Sigmoid colon (tissue), 7 donors: Measurements from ENCODE around the gene CTXND1. TPM values are rescaled to one million over a fixed set of nuclear protein-coding genes. Genes with fewer than 3 reads are reported as not detected.

Experiments
- DNase-seq: peaks from one replicate; pipeline ENCODE4 v3.0.0-alpha.2; 2019
- H3K27ac ChIP-seq, 4 donors: fragments of 200-600 bp; sonication (generic); one replicate each; pipeline ENCODE4 v1.5.1; 2016 to 2019; ENCODE audit warnings: mild to moderate bottlenecking in 1 of 4
- H3K27me3 ChIP-seq, 3 donors: fragments of 200-600 bp; sonication (generic); one replicate each; pipeline ENCODE4 v1.5.1; 2019; ENCODE audit warnings: mild to moderate bottlenecking in 1 of 3
- H3K36me3 ChIP-seq, 4 donors: fragments of 200-600 bp; sonication (generic); one replicate each; pipeline ENCODE4 v1.5.1; 2016 to 2019
- H3K4me1 ChIP-seq, 4 donors: fragments of 200-600 bp; sonication (generic); one replicate each; pipeline ENCODE4 v1.5.1; 2017 to 2019
- H3K4me3 ChIP-seq, 4 donors: fragments of 200-600 bp; sonication (generic); one replicate each; pipeline ENCODE4 v1.5.1; 2017 to 2019; ENCODE audit warnings: mild to moderate bottlenecking in 2 of 4, moderate library complexity in 1 of 4
- H3K9me3 ChIP-seq, 4 donors: fragments of 200-600 bp in 3 of 4; sonication (generic) in 3 of 4; one replicate each; pipeline versions ENCODE4 v1.5.1 to v1.6.1; 2013 to 2019
- EP300 ChIP-seq, 4 donors: sonication (generic); formaldehyde crosslinking; IDR thresholded peaks; one replicate each; pipeline ENCODE4 v1.6.1; 2017; ENCODE audit warnings: antibody characterized with exemption in 4 of 4
- POLR2A ChIP-seq, 2 donors: fragments of 450-650 bp; IDR thresholded peaks; one replicate each; pipeline ENCODE4 v1.6.1; 2016; ENCODE audit warnings: antibody characterized with exemption in 2 of 2, mild to moderate bottlenecking in 2 of 2, moderate library complexity in 2 of 2
- POLR2AphosphoS5 ChIP-seq, 4 donors: sonication (generic); formaldehyde crosslinking; IDR thresholded peaks; one replicate each; pipeline ENCODE4 v1.6.1; 2017; ENCODE audit warnings: antibody characterized with exemption in 4 of 4
- WGBS, 2 donors: extraction: QIAGEN DNeasy Blood & Tissue Kit; methylation state at CpG; one replicate each; pipeline ENCODE4 v1.1.7; 2013; 5-methylcytosine and 5-hydroxymethylcytosine counted together
- intact Hi-C: fragments of 100-400 bp; cut with DNase I; formaldehyde crosslinking; loops from one replicate; pipeline ENCODE4 v1.15.1; 2023
- polyA plus RNA-seq, 3 donors: library from polyadenylated mRNA; stranded (reverse); fragments of 200-250 nt; gene quantifications; one replicate each; pipeline ENCODE4 v1.2.3, GENCODE V29; 2013
- total RNA-seq, 4 donors: library from RNA; depleted of rRNA; stranded (reverse); fragments of >200 nt; gene quantifications; one replicate each; pipeline ENCODE4 v1.1.0, GENCODE V29; 2016
- TF ChIP-seq, protein P1 (sequence below), 4 experiments: fragments of 450-650 bp in 3 of 4; fragments of 200-600 bp in 1 of 4; IDR thresholded peaks; one replicate each; pipeline ENCODE4 v1.5.1; 2016 to 2019; ENCODE audit warnings: antibody characterized with exemption in 4 of 4, mild to moderate bottlenecking in 3 of 4, moderate library complexity in 2 of 4
- donor health status: healthy with polysubstance abuse.
- donor health status: Bipolar disorder and iron deficiency.
- donor health status: healthy.

Gene CTXND1
- total and polyA plus RNA-seq, 7 donors: 0.16 to 0.71 (median 0.55) TPM

DNA sequence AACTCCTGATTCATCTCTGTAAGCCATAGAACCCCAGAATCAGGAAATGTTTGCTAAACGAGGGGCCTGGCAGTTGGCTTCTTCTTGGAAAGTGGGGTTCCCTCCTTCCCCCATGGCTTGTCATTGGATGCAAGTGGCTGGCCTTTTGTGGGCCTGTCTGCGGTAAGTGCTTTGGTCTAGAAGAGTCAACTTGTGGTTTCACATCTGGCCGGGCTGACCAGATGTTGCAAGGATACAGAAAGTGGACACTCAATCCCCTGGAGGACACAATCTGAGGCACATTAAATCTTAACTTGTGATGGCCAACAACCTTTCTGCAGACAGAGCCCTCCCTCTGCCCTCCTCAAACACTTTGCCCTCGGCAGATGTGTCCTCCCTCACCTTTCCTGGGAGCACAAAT is 98.1 kb downstream of the CTXND1 start:
- H3K27me3 ChIP-seq: no peaks in the 10 kb centered on the region
- H3K27ac ChIP-seq: peak overlapping the region in 2 of 4 donors; percentile 85 to 90
- intact Hi-C loops: loop anchor here (5.0 to 10.0 kb wide), 2 partner anchors 232 to 259 kb away; partner anchors contain the start of gene MTHFS
- H3K4me3 ChIP-seq: peak overlapping the region in 1 of 4 donors; percentile 75
- no peak for DNase-seq
- WGBS, 2 donors: 65 to 72% methylated on average over 4 of the region's 4 CpGs
- peaks cover 0 to 11% (median 0%) of the 10 kb centered on the region in 4 donors for H3K36me3 ChIP-seq
- TF ChIP-seq EP300 (IDR thresholded peaks at IDR 0.05) (no peak), POLR2AphosphoS5 (IDR thresholded peaks at IDR 0.05) (no peak), POLR2A (IDR thresholded peaks at IDR 0.05) (no peak)
- TF ChIP-seq, protein P1, sequence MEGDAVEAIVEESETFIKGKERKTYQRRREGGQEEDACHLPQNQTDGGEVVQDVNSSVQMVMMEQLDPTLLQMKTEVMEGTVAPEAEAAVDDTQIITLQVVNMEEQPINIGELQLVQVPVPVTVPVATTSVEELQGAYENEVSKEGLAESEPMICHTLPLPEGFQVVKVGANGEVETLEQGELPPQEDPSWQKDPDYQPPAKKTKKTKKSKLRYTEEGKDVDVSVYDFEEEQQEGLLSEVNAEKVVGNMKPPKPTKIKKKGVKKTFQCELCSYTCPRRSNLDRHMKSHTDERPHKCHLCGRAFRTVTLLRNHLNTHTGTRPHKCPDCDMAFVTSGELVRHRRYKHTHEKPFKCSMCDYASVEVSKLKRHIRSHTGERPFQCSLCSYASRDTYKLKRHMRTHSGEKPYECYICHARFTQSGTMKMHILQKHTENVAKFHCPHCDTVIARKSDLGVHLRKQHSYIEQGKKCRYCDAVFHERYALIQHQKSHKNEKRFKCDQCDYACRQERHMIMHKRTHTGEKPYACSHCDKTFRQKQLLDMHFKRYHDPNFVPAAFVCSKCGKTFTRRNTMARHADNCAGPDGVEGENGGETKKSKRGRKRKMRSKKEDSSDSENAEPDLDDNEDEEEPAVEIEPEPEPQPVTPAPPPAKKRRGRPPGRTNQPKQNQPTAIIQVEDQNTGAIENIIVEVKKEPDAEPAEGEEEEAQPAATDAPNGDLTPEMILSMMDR (IDR thresholded peaks at IDR 0.05): no peak
- no peaks in the 10 kb centered on the region for H3K9me3 ChIP-seq
- H3K4me1 ChIP-seq: peaks cover 0 to 19% (median 13%) of the 10 kb centered on the region in 4 donors

DNA sequence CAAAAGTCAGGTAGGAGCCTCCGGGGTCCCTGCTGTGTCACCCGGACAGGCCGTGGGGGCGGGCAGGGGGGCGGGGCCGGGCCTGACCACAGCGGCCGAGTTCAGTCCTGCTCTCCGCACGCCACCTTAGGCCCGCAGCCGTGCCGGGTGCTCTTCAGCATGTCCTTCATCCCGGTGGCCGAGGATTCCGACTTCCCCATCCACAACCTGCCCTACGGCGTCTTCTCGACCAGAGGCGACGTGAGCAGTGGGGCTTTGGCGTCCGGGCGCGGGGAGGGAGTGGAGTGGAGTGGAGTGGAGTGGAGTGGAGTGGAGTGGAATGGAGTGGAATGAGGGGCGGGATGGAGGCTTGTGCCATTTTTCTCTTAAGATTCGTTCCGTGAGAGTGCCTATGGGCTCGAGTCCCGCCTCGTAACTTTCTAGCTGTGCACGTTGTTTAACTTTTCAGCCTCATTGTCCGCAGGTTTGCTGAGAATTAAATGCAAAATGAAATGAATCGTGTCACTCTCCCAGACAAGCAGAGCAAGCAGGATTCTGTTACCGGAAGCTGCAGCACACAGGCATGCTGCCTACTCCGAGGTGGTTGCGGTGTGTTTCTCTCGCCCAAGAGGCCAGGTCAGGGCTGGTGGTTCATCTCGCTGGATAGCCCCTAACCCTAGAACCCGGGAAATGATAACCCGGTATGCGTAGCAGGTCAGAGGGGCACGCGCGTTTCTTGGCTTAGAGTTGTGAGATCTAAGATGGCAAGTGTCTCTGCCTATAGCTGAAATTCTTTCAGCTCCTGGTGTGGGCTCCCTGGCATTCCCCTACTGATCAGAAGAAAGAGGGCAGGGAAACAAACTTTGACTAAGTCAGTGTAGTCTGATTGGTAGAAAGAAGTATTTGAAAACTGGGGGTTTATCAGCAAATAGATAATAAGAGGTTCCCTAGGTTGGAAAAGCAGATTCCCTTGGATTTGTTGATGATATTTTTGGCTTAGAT is 98.8 kb downstream of the CTXND1 start, which contains the start of gene FAH:
Gene FAH (plus strand): TSS at position 104 of the 981 bp plus-strand sequence. CDS start 56 bp downstream, at position 160.
- TF ChIP-seq POLR2A (IDR thresholded peaks at IDR 0.05) (no peak), POLR2AphosphoS5 (IDR thresholded peaks at IDR 0.05) (peak in 3 of 4 donors; percentile 23 to 72 (median 49))
- TF ChIP-seq, protein P1 (IDR thresholded peaks at IDR 0.05): no peak
- H3K36me3 ChIP-seq: peaks cover 0 to 4% (median 0%) of the 10 kb centered on the region in 4 donors
- peak within 1 kb of the TSS; percentile 58 to 80 (median 74) for H3K4me3 ChIP-seq
- intact Hi-C loops: loop anchor here (1.0 to 10.0 kb wide), 3 partner anchors 94 to 258 kb away; partner anchors contain the start of genes MTHFS and ZFAND6
- H3K27ac ChIP-seq: peak within 1 kb of the TSS; percentile 81 to 90 (median 86)
- no peaks in the 10 kb centered on the region for H3K9me3 ChIP-seq
- H3K4me1 ChIP-seq: peaks cover 0 to 19% (median 13%) of the 10 kb centered on the region in 4 donors
- DNase-seq: no peak
- WGBS, 2 donors: 1 to 2% methylated on average over 45 of the region's 45 CpGs
- H3K27me3 ChIP-seq: no peaks in the 10 kb centered on the region

DNA sequence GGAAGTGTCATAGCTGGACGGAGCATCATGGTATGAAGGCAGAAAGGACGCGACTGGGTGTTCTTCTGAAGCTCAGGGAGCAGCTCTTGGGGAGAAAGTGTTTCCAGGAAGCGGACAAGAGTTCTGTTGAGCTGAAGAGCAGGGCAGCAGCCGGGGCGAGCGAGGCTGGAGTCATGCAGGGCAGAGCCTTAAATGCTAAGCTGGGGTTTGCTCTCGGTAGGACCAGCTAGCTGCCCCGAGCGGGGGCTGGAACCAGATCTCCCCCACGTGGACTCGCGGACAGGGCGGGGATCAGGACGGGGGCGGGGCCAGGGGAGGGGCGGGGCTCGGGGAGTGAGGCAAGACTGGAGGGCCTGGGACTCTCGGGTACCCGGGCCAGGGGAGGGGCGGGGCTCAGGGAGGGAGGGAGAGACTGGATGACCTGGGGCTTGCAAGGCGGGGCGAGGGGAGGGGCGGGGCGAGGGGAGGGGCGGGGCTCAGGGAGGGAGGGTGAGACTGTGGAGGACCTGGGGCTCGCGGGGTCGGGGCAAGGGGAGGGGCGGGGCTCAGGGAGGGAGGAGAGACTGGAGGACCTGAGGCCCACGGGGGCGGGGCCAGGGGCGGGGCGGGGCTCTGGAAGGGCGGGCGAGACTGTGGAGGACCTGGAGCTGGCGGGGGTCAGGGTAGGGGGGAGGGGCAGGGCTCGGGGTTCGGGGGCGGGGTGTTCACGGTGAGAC is 99.7 kb downstream of the CTXND1 start:
- peak; percentile 99 for DNase-seq
- Histone ChIP-seq H3K4me3 (peak overlapping the region; percentile 58 to 80 (median 74)), H3K27me3 (no peaks in the 10 kb centered on the region), H3K4me1 (peaks cover 0 to 19% (median 13%) of the 10 kb centered on the region in 4 donors), H3K9me3 (no peaks in the 10 kb centered on the region), H3K27ac (peak overlapping the region; percentile 81 to 90 (median 86)), H3K36me3 (no peaks in the 10 kb centered on the region)
- TF ChIP-seq POLR2AphosphoS5 (IDR thresholded peaks at IDR 0.05) (peak in 1 of 4 donors; percentile 62), POLR2A (IDR thresholded peaks at IDR 0.05) (no peak)
- 1 to 3% methylated on average over 38 to 39 of the region's 41 CpGs for WGBS, 2 donors
- intact Hi-C loops: loop anchor here (1.0 to 10.0 kb wide), 3 partner anchors 93 to 258 kb away; partner anchors contain the start of genes MTHFS and ZFAND6

DNA sequence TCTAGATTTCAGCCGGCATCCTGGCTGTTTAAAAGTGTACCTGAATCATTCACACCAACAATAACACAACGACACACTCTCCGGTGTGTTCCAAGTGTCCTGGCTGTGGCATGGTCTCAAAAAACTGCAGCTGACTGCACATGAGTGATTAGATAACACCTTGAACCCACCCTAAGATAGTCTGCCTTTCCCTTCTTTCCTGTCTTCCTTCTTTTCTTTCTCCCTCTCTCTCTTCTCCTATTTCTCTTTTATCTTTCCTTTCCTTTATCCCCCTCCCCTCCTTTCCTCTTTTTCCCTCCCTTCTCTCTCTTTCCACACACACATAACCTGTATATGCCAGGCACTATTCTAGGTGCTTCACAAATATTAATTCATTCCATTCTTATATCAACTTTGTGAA is 100.4 kb downstream of the CTXND1 start:
- Histone ChIP-seq H3K9me3 (no peaks in the 10 kb centered on the region), H3K4me1 (peaks cover 0 to 19% (median 13%) of the 10 kb centered on the region in 4 donors), H3K36me3 (no peaks in the 10 kb centered on the region), H3K27me3 (no peaks in the 10 kb centered on the region), H3K4me3 (peak overlapping the region in 1 of 4 donors; percentile 80), H3K27ac (peak overlapping the region in 3 of 4 donors; percentile 85 to 90 (median 87))
- intact Hi-C loops: loop anchor here (5.0 to 10.0 kb wide), 2 partner anchors 229 to 257 kb away; partner anchors contain the start of gene MTHFS
- TF ChIP-seq, protein P1 (IDR thresholded peaks at IDR 0.05): no peak
- no peak for TF ChIP-seq POLR2A (IDR thresholded peaks at IDR 0.05)
- no peak for TF ChIP-seq POLR2AphosphoS5 (IDR thresholded peaks at IDR 0.05)
- 69 to 82% methylated on average over 3 of the region's 3 CpGs for WGBS, 2 donors
- DNase-seq: no peak
